NCI-H774 (cell line): ENCODE results near the gene SH3GL3.
A peak's percentile ranks its signal among the peaks of the same experiment; 100 is the strongest.

Source experiments
- DNase-seq: peaks from one replicate; lab custom pipeline; 2025; lab: John Stamatoyannopoulos, UW

Gene SH3GL3, protein sequence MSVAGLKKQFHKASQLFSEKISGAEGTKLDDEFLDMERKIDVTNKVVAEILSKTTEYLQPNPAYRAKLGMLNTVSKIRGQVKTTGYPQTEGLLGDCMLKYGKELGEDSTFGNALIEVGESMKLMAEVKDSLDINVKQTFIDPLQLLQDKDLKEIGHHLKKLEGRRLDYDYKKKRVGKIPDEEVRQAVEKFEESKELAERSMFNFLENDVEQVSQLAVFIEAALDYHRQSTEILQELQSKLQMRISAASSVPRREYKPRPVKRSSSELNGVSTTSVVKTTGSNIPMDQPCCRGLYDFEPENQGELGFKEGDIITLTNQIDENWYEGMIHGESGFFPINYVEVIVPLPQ

DNA sequence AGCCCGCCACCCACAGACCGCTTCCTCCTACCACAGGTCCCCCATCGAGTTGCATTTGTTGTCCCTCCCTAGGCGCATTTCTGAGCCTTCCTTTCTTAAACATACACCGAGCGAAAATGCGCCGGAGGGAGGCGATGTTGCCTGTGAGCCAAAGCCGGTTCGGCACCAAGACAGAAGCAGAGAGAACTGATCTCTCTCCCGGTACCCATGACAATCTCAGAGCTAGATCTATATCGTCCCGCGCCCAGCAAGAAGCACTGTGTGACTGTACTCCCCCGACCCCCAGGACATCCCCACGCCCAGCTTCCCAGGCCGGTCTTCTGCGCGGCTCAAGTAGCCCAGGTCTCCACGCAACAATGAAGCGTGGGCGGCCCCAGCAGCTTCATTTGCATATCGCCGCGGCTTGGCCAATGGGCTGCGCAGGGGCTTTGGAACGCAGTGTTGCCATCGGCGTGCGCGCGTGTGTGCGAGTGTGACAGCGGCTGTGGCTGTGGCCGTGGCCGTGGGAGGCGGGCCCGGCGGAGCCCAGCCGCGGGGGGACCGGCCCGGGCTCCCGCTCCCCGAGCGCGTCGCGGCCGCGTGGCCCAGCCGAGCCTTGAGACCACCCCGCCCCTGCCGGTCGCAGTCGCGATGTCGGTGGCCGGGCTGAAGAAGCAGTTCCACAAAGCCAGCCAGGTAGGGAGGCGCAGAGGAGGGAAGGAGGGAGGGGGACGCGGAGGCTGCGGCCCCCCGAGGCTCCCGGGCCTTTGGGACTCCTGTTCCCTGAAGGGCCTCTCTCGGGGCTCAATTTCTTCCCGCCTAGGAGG, at the start of gene SH3GL3:
TSS of gene SH3GL3 (plus strand) at position 438 of the 806 bp plus-strand sequence. CDS start at position 631, 193 bp downstream.
- DNase-seq, result peak; percentile 38

DNA sequence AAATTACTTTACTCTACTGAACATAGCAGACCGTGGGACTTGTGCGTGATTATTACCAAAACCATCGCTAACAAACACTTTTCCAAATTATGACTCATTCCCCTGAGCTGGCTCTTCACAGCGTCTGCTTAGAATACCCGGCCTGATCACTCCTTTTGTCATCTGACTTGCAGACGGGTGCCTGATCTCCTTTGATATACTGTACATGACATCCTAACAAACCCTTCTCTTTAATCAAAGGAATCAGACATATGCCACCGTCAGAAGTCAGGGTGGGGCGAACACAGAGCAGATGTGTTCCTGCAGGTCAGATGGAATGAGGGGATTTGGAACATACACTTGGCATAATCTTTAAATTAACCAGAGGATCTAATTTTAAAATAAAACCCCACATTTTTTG, 48.5 kb upstream of the SH3GL3 start:
- no peak for DNase-seq

DNA sequence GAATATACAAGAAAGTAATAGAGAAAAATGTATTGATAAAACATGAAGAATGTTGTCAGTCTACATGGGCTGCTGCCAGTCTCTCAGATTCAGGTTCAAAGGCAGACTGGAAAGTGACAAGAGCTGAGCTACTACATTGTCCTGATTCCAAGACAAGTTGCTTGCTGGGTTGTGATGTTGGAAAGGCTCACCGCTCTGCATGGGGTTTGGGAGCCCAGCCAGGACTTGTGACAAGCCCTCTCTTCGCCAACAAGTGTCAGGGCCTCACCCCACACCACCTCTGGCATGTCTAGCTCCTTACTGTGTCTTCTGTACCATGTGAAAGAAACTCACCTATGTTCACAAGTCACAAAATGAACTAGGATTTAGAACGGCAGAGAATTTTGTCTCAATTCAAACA, 43.0 kb upstream of the SH3GL3 start:
- DNase-seq, result no peak

DNA sequence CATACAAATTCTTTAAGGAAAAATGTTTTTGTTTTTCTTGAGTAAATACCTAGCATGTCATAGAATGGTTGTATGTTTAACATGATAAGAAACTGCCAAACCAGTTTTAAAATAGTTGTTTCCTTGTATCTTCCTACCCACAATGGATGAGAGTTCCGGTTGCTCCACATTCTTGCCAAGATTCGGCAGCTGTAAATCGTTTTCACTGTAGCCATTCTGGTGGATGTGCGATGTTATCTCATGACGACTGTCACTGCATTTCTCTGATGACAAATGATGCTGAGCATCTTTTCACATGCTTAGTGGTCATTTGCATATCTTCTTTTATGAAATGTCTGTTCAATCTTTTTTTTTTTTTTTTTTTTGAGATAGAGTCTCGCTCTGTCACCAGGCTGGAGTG, 36.6 kb upstream of the SH3GL3 start:
- DNase-seq, result no peak

DNA sequence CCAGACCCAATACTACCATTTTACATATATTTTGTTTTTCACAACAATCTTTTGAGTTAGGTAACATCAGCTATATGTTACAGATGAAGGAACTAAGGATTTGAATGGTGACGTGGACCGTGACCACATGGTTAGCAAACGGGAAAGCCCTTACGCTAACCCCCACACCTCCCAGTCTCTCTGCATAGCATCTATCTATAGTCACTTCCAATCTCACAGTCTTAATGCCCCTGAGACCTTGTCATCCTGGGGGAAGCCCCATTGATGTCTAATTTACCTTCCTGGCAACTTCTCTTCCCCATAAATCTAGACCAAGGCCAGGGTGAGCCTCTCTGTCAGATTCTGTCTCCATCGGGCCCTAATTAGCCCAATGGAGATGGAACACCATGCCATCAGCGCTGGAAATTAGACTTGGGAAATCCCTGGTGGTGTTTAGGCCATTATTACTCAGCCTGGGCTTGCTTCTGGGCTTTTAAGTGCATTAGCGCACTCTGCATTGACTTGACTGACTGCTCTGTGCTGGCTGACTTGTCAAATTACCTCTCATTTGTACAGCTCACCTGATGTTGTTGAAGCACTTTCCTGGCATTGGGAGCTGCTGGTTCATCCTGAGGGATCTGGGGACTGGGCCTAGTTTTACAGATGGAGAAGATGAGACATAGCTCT, 34.0 kb upstream of the SH3GL3 start:
- no peak for DNase-seq

DNA sequence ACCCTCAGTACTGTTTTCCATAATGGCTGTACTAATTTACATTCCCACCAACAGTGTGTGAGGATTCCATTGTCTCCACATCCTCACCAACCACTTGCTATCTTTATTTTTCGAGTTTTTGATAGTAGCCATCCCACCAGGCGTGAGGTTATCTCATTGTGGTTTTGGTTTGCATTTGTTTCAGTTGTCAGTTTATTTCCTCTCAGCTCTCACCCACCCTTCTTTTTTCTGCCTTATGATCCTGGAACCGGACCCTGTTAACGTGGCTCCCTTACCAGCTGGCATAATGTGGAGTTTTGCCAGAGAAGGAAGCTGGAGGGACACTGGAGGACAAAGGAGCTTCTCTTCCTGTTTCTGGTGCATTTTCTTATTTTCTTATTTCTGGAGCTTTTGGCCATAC, 25.1 kb upstream of the SH3GL3 start:
- DNase-seq, result no peak

DNA sequence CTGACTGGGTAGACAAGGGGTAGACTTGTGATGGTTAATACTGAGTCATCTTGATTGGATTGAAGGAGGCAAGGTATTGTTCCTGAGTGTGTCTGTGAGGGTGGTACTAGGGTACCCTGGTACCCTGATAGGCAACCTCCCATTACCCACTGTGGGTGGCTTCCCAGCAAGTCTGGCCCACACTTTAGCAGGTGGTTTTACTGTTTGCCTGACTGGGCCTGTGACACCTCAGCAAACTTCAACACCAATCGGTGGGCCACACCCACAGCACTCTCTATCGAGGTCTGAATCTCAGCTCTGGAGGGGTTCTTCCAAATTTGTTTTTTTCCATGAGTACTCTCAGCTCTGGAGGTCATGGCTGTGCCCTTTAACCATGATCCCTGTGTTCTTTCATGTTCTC, 24.6 kb upstream of the SH3GL3 start:
- DNase-seq, result no peak

DNA sequence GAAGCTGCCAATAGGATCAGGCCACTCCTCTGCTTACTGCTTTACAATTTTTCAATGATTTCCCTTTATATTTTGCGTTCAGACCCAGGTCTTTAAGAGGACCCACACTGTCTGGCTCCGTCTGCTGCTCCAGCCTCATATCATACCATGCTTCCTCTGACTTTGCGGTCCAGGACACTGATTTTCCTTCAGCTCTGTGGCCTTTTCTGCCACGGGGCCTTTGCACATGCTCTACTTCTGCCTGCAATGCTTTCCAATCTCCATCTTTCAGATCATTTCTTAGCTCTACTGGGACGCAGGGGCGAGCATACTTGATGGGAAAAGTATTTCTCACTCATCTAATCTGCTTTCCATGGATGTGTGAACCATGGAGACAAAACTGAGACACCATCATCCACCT, 23.0 kb upstream of the SH3GL3 start:
- no peak for DNase-seq

DNA sequence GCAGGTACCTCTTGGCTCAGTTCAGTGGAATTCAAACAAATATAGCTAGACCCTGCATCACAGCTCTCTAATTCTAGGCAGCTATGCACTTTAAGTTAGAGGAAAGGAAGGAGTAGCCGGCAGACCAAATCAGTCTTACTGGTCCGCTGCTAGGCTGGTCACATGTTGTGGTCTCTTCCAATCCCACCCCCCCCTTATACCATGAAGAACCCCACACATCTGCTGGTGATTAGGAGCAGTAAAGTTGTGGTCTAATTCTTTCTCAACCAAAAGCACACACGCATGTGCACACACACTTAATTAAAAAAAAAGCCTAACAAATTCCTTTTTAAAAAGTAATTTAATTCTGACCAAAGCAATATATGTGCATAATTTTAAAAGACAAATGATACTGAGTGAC, 16.7 kb upstream of the SH3GL3 start:
- DNase-seq, result no peak

DNA sequence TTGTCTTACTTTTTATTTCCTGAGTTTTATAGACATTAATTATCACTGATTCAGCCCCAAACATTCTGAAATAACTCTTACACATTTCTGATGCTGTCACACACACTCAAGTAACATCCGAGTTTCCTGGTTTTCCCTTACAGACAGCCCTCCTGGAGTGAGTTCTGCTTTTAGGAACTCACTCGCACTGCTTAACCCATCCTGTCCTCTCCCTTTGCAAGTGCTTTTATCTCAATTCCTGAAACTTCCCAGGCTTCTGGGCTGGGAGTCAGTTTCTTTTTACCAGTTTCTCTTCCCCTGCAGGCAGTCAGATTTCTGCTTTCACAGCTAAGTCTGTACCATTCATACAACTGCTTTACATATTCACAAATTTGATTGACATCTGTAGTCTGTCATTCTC, 15.6 kb upstream of the SH3GL3 start:
- no peak for DNase-seq

DNA sequence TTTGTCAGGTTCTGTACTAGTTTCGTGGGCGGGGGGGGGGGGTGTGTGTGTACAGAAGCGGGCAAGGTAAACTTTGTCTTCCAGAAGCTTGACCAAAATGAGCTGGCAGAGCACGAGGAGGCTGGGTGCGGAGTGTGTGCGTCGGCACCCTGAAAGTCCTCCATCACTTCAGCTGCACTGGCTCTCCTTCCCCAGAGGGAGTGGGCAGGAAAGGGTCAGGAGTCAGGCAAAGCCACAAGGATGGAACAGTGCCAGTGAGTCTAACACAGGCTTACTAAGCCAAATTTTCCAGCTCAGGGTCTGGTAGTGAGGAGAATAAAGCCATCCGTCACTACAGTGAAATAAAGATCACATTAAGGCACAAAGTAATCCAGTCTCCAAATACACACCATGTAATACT, 11.9 kb upstream of the SH3GL3 start:
- DNase-seq, result no peak

DNA sequence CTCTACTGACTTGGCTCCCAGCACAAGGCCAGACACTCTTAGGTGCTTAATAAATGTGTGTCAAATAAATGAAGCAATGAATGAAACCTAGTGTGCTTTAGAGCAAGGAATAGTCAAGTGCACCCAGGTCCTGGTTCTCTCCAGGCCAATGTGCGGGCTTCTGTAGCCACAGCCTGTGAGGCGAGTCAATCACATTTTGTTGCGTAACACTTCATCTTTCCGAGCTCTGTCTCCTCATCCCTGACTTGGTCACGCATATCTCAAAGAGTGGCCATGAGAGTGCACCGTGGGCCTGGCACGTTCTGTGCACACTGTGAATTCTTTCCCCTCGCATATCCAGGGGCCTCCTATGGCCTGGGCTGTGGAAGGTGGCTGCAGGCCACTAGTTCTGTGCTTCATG, 11.4 kb upstream of the SH3GL3 start:
- DNase-seq, result no peak

DNA sequence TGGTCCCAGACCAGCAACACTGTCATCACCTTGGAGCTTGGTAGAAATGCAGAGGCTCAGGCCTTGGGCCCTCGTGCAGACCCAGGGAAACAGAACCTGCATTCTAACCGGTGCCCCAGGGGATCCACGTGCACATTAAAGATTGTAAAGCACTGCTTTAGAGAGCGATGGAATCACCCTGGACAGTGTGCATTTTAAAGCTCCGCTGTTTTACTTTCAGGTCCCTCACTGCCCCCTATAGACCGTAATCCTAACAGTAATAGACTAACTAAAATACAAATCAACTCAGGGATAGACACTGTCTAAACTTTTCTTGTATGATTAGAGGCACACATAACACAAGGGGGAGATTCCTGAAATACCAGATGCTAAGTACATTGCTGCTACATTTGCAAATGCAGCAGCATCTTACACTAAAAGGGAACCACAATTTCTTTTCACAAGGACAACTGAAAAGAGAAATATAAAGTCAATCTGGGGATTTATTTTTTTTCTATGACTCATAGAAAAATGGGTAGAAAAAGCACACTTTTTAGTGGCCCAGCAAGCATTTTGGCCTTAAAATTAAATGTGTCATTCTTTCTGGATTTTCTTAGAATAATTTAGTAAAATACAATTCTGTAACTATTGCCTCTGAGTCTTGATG, 10.5 kb upstream of the SH3GL3 start:
- no peak for DNase-seq

DNA sequence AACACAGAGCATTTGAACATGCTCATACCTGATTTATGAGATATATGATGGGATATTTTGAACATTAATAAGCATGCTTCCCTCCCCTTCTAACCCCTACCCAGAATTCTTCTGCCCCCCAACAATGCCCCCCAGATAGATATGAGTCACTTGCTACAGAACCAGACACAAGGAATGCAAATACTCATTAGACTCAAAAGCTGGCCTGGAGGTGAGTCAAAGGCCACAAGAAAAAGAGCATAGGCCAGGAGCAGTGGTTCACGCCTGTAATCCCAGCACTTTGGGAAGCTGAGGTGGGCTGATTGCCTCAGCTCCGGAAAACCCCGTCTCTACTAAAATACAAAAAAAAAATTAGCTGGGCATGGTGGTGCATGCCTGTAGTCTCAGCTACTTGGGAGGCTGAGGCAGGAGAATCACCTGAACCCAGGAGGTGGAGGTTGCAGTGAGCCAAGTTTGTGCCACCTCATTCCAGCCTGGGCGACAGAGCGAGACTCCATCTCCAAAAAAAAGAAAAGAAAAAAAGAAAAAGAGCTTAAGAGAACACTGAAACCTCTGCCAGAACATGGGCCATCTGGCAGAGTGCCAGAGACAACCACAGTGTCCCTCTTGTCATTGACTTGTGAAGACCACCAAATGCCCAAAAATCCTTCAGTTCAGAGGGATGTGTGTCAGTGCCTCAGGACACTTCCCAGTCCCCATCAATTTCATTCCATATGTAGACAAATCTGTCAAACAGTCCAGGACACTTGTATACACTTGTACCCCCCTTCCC, 3.9 kb upstream of the SH3GL3 start:
- DNase-seq, result no peak

DNA sequence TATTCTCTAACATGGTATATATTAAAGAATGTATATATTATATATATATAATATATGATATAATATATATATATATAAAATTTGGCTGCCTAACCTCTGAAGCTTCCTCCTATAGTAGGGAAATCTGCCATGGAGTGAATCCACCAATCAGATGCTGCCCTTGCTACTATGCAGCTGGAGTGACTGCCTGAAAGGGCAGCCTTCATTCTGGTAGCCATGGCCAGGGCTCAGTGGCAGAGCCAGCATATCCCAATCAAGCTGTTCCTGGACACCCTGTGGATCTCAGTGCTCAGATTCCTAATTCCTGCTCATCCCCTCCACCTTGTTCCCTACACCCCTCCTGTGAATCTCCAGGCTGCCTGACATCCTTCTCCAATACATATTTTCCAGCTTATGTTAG, 2.2 kb upstream of the SH3GL3 start:
- no peak for DNase-seq

DNA sequence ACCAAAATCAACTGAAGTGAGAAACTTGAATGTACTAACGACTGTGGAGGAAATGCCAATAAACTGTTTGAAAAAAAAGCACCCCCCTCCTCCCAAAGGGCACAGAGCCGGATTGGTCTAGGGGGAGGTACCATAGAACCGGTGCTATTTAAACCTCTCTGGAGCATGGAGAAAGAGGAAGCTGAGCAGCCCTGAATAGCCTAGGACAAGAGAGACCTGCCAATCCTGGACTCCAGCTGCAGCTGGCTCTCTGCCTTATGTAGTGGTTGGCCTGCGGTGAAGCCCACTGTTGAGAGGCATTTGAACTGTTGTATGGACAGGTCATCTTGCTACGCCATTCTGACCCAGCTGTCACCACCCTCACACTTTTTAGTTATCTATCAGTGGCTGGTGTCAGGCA, 1.5 kb upstream of the SH3GL3 start:
- no peak for DNase-seq

DNA sequence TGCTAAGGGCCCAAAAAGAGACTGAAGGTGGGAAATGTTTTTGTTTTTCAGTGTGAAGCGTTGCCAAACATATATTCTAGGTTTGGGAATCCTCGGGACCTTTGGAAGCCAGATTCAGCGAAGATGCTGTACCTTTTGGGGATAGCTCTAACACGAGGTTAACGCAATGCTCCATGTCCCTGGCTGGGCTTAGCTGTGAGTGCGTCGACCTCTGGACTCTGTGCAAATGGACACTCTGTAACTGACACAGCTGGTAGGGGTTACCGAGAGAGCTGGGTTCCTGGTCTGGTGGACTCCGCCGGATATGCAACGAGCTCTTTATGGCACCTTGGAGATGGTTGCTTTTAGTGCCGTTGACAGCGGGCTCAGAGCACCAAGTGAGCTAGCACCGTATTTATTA, 724 bp upstream of the SH3GL3 start:
- no peak for DNase-seq

DNA sequence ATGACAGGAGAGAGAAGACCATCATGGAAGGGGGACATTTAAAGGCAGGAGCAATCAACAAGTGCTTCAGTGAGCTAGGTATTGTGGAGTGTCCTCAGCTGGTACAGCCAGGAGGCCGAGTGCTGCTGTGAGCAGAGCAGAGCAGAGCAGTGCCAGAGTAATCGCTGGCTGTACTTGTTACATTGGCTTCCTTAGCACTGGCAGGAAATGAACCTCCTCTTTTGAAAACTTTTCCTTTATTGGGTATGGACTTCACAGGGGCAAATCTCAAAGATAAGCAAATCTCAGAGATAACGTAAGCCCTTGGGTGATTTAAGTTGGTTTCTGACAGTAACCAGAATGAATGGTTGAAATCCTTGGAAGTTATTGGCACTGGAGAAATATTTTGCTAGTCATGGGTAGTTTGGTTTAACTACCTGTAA, 2.1 kb downstream of the SH3GL3 start:
- no peak for DNase-seq

DNA sequence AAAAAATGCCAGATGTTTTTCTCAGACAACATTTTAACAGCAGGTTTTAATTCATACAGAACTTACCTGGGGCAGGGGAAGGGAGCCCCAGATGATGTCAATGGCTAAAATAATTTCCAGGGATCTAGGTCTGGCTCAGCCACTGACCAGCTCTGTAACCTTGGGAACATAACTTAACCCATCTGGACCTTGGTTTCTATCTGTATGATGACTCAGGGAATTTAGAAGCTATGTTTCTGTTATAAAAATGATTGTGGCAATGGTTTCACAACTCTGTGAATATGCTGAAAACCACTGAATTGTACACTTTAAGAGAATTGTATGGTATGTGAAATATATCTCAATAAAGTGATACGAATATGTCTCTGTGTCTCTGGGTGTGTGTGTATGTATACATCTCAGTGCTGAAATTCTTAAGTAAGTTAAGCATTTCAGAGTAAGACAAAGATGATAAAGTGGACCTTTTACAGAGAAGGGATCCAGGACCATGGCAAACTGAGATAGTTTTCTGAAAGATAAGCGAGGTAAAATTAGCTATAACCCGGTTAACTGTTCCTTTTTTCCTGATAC, 2.9 kb downstream of the SH3GL3 start:
- no peak for DNase-seq

DNA sequence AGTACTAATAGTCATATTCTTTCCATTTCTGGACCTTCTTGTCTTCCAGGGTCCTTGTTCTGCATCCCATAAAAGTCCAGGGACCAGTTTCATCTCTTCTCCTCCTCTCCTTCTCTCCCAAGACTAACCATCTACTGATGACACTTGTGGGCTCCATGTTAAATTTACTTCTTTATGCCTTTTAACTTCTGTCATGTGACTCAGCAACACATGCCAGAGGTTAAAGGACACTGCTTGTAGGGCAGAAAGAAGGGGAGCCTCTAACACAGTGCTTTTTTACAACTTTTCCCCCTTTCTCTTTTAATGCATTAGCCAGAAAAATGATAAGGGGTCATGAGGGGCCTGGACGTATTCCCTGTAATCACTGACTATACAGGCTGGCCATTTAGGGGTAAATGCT, 10.0 kb downstream of the SH3GL3 start:
- DNase-seq, result no peak

DNA sequence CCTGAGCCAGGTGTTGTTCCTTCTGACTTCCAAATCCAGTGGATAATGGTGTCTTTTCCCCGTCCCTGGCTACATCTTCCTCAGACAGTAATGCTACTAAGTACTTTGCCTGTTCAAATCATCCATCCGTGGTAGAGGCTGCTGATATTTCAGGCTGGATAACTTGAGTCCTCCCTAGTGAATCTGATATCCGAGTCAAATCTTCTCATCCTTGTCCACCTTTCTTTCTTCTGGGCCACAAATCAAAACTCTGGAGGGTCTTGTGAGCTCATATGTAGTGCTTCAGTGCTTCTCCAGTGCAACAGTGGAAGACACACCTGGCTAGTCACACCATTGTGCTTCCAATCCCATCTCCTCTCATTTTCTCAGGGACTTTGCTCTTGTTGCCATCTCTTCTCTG, 11.2 kb downstream of the SH3GL3 start:
- DNase-seq, result no peak
